ENCODE measurements around the gene VPS16. TPM values are rescaled to one million over a fixed set of nuclear protein-coding genes. Genes with fewer than 3 reads are reported as not detected.

The VPS16 gene
- total and polyA plus RNA-seq, 2 of the 8 experiments (the other 6 are each of a cell fraction or from before 2014, with no cell fraction given): 23.8 to 25.9 TPM

- H4K20me1 ChIP-seq (replicated peaks in 1 of 2; ENCODE audit: control insufficient read depth in 1 of 2, insufficient read depth in 2 of 2, low read length in 2 of 2): peaks cover 0 to 6% of the 10 kb centered on the region in 2 experiments
- H3K4me1 ChIP-seq (replicated peaks in 1 of 4; ENCODE audit: control insufficient read depth in 3 of 4, insufficient read depth in 4 of 4, low read length in 3 of 4): no peaks in the 10 kb centered on the region
- DNase-seq (ENCODE audit: low read depth in 1 of 2, low spot score in 2 of 2): no peak
- no peak overlapping the region for H2AFZ ChIP-seq (ENCODE audit: low read length)
- H3K4me3 ChIP-seq (ENCODE audit: extremely low read depth in 1 of 4, insufficient read depth in 2 of 4, low read depth in 3 of 4, low read length in 4 of 4): no peak overlapping the region
- H3K79me2 ChIP-seq (ENCODE audit: control insufficient read depth in 1 of 2, insufficient read depth in 2 of 2, low read length in 2 of 2): no peaks in the 10 kb centered on the region
- no peak overlapping the region for H3K14ac ChIP-seq (ENCODE audit: insufficient read length)
- no peaks in the 10 kb centered on the region for H3K23me2 ChIP-seq (ENCODE audit: low read depth, low read length)
- H2BK20ac ChIP-seq (ENCODE audit: low read length): no peak overlapping the region
- no peak overlapping the region for H3K4me2 ChIP-seq (ENCODE audit: insufficient read depth in 1 of 2, low read depth in 2 of 2, low read length in 2 of 2)
- CTCF ChIA-PET (ENCODE audit: partially characterized antibody): interaction anchor here (1.4 to 2.8 kb wide), 3 partner anchors 13 to 59 kb away, joined by 4 to 18 read pairs (median 4); no protein-coding TSS in a partner anchor
- H4K5ac ChIP-seq (ENCODE audit: insufficient read length, low read depth, low read length): no peak overlapping the region
- no peak overlapping the region for H3K23ac ChIP-seq (ENCODE audit: insufficient read length)
- no peak overlapping the region for H2BK15ac ChIP-seq (ENCODE audit: low read length)
- no peak overlapping the region for H3K18ac ChIP-seq (ENCODE audit: extremely low read depth, low read length)
- no peak overlapping the region for H3K27ac ChIP-seq (ENCODE audit: low read depth, low read length)
- no peak overlapping the region for H3K9ac ChIP-seq (replicated peaks in 1 of 4; ENCODE audit: extremely low read depth in 1 of 4, low read depth in 3 of 4, low read length in 3 of 4)
- H4K8ac ChIP-seq (ENCODE audit: extremely low read depth, insufficient read depth, low read length): no peak overlapping the region
- H2BK5ac ChIP-seq (ENCODE audit: low read depth, low read length): no peak overlapping the region
- H2BK120ac ChIP-seq (replicated peaks; ENCODE audit: low read depth, low read length): no peak overlapping the region
- H3K79me1 ChIP-seq (ENCODE audit: low read depth, low read length): no peaks in the 10 kb centered on the region
- no peak overlapping the region for H3K56ac ChIP-seq (replicated peaks; ENCODE audit: insufficient read length, low read depth, low read length)
- no peak for FAIRE-seq
- peaks cover 10 to 34% (median 19%) of the 10 kb centered on the region in 4 experiments; a peak in 6 of 8 replicates for H3K36me3 ChIP-seq (ENCODE audit: control insufficient read depth in 2 of 4, insufficient read depth in 4 of 4, low read length in 3 of 4)
- POLR2A ChIA-PET (ENCODE audit: partially characterized antibody): interaction anchor here (0.9 to 1.5 kb wide), 4 partner anchors 26 to 78 kb away, joined by 3 read pairs; no protein-coding TSS in a partner anchor
- no peaks in the 10 kb centered on the region; a peak in 1 of 7 replicates for H3K27me3 ChIP-seq (replicated peaks in 1 of 4; ENCODE audit: control insufficient read depth in 3 of 4, extremely low read depth in 1 of 4, insufficient read depth in 3 of 4, low read length in 3 of 4)
- H3K4ac ChIP-seq (replicated peaks; ENCODE audit: insufficient read length, low read depth, low read length): no peak overlapping the region
- no peaks in the 10 kb centered on the region for H3K9me3 ChIP-seq (ENCODE audit: insufficient read depth in 2 of 2, low read depth in 1 of 2, low read length in 1 of 2)
- no peak overlapping the region for H4K91ac ChIP-seq (replicated peaks; ENCODE audit: insufficient read length, low read length)
- WGBS, 2 experiments (ENCODE audit: extremely low coverage in 1 of 2, insufficient coverage in 1 of 2, insufficient read length in 1 of 2, insufficient replicate concordance in 2 of 2, low coverage in 1 of 2, low lambda C conversion rate in 2 of 2, missing lambda C conversion rate in 1 of 2): 94% methylated on average over 6 of the region's 6 CpGs; no CpG with 5 or more reads in 1 of the 2 experiments
- H2AK5ac ChIP-seq (ENCODE audit: low read depth, low read length): no peak overlapping the region
- no peak overlapping the region for H2BK12ac ChIP-seq (ENCODE audit: low read depth, low read length)
Observed at GRCh38 chr20:2793471-2793870, 47.1 kb upstream of the VPS16 start.
